HG03175 (cell line): Measurements from ENCODE around the gene SELPLG.
A peak's percentile ranks its signal among the peaks of the same experiment; 100 is the strongest.
"Not testable (repeated sequence)": the region's sequence is repeated elsewhere in the genome, so short reads cannot be mapped to it uniquely, and the experiment has no call there.

Experiments used
- ATAC-seq: cut with Tn5 transposase; IDR thresholded peaks from one replicate; pipeline ENCODE4 v1.9.1; 2021; ENCODE audit warnings: mild to moderate bottlenecking, moderate library complexity; ENCODE audit not compliant: unreplicated experiment

The SELPLG gene

GRCh38 chr12:108633534-108634248 is at the start of gene SELPLG:
TSS of gene SELPLG (minus strand) at chr12:108633894. CDS start at chr12:108624307, 9,587 bp downstream.
- peak; percentile 64 for ATAC-seq

GRCh38 chr12:108681317-108681716 is 47.6 kb upstream of the SELPLG start:
- no peak for ATAC-seq

- ATAC-seq = no peak
Observed at GRCh38 chr12:108679106-108679681, 45.5 kb upstream of the SELPLG start.

GRCh38 chr12:108678104-108678730 is 44.5 kb upstream of the SELPLG start:
- ATAC-seq = no peak

- ATAC-seq = no peak
Observed at GRCh38 chr12:108677381-108677780, 43.7 kb upstream of the SELPLG start.

- ATAC-seq = no peak
Observed at GRCh38 chr12:108676707-108677106, 43.0 kb upstream of the SELPLG start.

- ATAC-seq = no peak
Observed at GRCh38 chr12:108675792-108676191, 42.1 kb upstream of the SELPLG start.

- no peak for ATAC-seq
Observed at GRCh38 chr12:108672054-108672453, 38.4 kb upstream of the SELPLG start.

- no peak for ATAC-seq
Observed at GRCh38 chr12:108671110-108671509, 37.4 kb upstream of the SELPLG start.

- no peak for ATAC-seq
Observed at GRCh38 chr12:108670066-108670631, 36.5 kb upstream of the SELPLG start.

- ATAC-seq = no peak
Observed at GRCh38 chr12:108668542-108668941, 34.8 kb upstream of the SELPLG start.

GRCh38 chr12:108668063-108668462 is 34.4 kb upstream of the SELPLG start:
- ATAC-seq = no peak

GRCh38 chr12:108667349-108667748 is 33.7 kb upstream of the SELPLG start:
- ATAC-seq = peak; percentile 54

GRCh38 chr12:108666401-108666881 is 32.7 kb upstream of the SELPLG start:
- ATAC-seq = no peak

- no peak for ATAC-seq
Observed at GRCh38 chr12:108665608-108666202, 32.0 kb upstream of the SELPLG start.

- ATAC-seq = peak; percentile 68
Observed at GRCh38 chr12:108664338-108665258, 30.9 kb upstream of the SELPLG start.

- no peak for ATAC-seq
Observed at GRCh38 chr12:108663324-108664015, 29.8 kb upstream of the SELPLG start.

- ATAC-seq = not testable (repeated sequence)
Observed at GRCh38 chr12:108658115-108658514, 24.4 kb upstream of the SELPLG start.

GRCh38 chr12:108657130-108657745 is 23.5 kb upstream of the SELPLG start:
- ATAC-seq = no peak
